Measurements from ENCODE around the gene PLIN5. TPM values are rescaled to one million over a fixed set of nuclear protein-coding genes. Genes with fewer than 3 reads are reported as not detected.

The PLIN5 gene
- total RNA-seq, 1 donor from 2014 or later = 0.54 TPM

DNA sequence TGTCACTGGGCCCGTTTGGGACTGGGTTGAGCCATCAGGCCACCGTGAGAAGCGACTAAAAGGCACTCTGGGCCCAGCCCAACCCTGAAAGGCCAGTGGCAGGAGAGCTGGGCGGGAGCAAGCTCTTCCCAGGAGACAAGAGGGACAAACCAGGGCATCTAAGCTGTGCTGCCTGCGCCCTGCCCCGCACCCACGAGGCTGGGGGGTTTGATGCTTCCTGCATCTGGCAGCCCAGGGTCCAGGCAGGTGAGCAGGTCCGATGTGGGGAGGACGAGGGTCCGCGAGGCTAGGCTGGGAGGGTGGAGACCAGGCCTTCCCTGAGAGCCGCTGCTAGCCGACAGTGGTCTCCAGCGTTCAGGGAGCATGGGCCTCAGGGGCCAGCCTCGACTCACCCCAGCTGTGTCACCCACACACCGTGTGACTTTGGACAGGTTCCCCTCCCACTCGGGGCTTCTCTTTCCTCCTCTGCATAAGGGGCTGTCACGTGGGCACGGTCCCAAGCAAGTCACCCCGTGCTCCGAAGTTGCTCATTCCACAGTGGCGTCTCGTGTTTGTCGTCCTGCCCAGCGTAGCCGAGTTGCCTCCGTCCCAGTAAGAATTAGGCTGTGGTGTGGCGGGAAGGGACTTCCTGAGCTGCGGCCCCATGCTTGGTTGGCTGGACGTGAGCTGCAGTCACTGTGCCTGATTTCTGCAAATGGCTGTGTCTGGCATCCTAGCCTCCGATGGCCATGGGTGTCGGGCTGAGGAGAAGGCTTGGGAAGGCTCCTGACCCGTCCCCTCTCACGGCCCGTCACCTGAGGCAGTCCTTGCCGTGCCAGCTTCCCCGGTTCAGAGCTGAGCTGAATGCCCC, 32.5 kb downstream of the PLIN5 start:
- Mint-ChIP-seq H3K36me3 (ENCODE audit: unreplicated experiment) (no peaks in the 10 kb centered on the region), H3K4me3 (ENCODE audit: unreplicated experiment) (no peak overlapping the region), H3K4me1 (ENCODE audit: low read depth, unreplicated experiment) (peaks cover 7% of the 10 kb centered on the region), H3K27me3 (ENCODE audit: unreplicated experiment) (peaks cover 10% of the 10 kb centered on the region), H3K9me3 (ENCODE audit: unreplicated experiment) (peaks cover 3% of the 10 kb centered on the region), H3K27ac (ENCODE audit: unreplicated experiment) (peak overlapping the region; percentile 55)
- DNase-seq = no peak
- TF ChIP-seq CTCF (IDR thresholded peaks at IDR 0.05; ENCODE audit: partially characterized antibody, unreplicated experiment) = no peak

DNA sequence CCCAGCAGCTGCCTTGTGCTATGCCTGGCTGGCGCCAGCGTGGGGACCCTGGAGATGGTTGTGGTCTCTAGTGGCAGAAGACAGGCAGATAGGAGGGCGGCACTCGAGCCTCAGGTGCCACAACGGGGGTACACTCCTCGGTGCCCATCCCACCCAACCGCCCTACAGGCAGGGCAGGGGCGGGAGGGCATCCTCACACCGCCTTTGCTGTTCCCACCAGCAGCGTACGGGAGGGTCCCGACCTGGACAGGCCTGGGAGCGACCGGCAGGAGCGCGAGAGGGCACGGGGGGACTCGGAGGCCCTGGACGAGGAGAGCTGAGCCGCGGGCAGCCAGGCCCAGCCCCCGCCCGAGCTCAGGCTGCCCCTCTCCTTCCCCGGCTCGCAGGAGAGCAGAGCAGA, 33.3 kb downstream of the PLIN5 start:
- Mint-ChIP-seq H3K36me3 (ENCODE audit: unreplicated experiment) (no peaks in the 10 kb centered on the region), H3K4me3 (ENCODE audit: unreplicated experiment) (no peak overlapping the region), H3K27me3 (ENCODE audit: unreplicated experiment) (peaks cover 10% of the 10 kb centered on the region), H3K4me1 (ENCODE audit: low read depth, unreplicated experiment) (peaks cover 7% of the 10 kb centered on the region), H3K9me3 (ENCODE audit: unreplicated experiment) (peaks cover 3% of the 10 kb centered on the region), H3K27ac (ENCODE audit: unreplicated experiment) (no peak overlapping the region)
- DNase-seq = no peak
- no peak for TF ChIP-seq CTCF (IDR thresholded peaks at IDR 0.05; ENCODE audit: partially characterized antibody, unreplicated experiment)

GRCh38 chr19:4500841-4501591, 34.0 kb downstream of the PLIN5 start:
- peaks cover 4% of the 10 kb centered on the region for H3K4me1 Mint-ChIP-seq (ENCODE audit: low read depth, unreplicated experiment)
- no peaks in the 10 kb centered on the region for H3K36me3 Mint-ChIP-seq (ENCODE audit: unreplicated experiment)
- H3K4me3 Mint-ChIP-seq (ENCODE audit: unreplicated experiment) = no peak overlapping the region
- peaks cover 6% of the 10 kb centered on the region for H3K27me3 Mint-ChIP-seq (ENCODE audit: unreplicated experiment)
- no peak for TF ChIP-seq CTCF (IDR thresholded peaks at IDR 0.05; ENCODE audit: partially characterized antibody, unreplicated experiment)
- DNase-seq = no peak
- no peaks in the 10 kb centered on the region for H3K9me3 Mint-ChIP-seq (ENCODE audit: unreplicated experiment)
- no peak overlapping the region for H3K27ac Mint-ChIP-seq (ENCODE audit: unreplicated experiment)

DNA sequence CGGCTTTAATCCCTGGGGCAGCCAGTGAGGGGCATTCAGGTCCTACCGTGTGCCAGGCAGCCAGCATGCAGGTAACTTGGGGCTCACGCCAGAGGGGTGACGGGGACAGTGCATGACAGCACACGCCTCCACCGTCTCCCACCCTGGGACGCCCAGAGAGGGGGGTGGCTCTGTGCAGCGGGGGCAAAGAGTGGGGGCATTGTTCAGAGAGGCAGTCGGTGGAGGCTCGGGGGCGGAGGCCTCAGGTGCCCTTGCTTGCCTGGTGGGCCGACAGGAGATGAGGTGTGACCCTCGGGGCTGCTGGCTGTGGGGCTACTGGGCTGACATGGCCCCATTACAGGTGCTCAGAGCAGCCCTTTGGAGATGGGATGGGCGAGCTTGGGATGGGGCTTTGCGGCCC, 35.2 kb downstream of the PLIN5 start:
- no peaks in the 10 kb centered on the region for H3K36me3 Mint-ChIP-seq (ENCODE audit: unreplicated experiment)

More for the DNA sequence above, 35.2 kb downstream of the PLIN5 start:
- Mint-ChIP-seq H3K9me3 (ENCODE audit: unreplicated experiment) (no peaks in the 10 kb centered on the region), H3K4me3 (ENCODE audit: unreplicated experiment) (no peak overlapping the region), H3K4me1 (ENCODE audit: low read depth, unreplicated experiment) (peaks cover 4% of the 10 kb centered on the region), H3K27me3 (ENCODE audit: unreplicated experiment) (peaks cover 2% of the 10 kb centered on the region), H3K27ac (ENCODE audit: unreplicated experiment) (no peak overlapping the region)
- no peak for DNase-seq
- no peak for TF ChIP-seq CTCF (IDR thresholded peaks at IDR 0.05; ENCODE audit: partially characterized antibody, unreplicated experiment)

Data from glutamatergic neuron (in vitro differentiated cells).